ENCODE measurements around the gene TRIM15. TPM values are rescaled to one million over a fixed set of nuclear protein-coding genes. Genes with fewer than 3 reads are reported as not detected.

Gene TRIM15
- total and polyA plus RNA-seq, 8 donors: 0.12 to 0.35 (median 0.19) TPM; not detected in 3

DNA sequence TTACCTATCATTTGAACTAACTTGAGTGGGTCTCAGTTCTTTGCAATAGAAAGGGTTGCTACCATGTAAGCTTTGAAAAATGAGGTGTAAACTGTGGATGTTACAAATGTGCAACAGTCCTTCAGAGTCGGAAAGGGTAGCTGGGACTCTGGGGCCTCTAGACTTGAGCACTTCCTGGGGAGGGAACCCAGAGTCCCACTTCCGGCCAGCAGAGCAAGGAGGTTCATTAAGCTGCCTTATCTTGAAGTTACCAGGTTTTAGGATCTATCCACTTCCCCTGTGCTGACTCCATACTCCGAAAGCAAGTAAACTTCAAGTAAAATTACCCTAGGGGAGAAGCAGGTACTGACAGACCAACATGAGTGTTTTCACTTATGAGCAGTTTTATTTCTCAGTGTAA is 11.8 kb upstream of the TRIM15 start:
- H3K36me3 ChIP-seq: no peaks in the 10 kb centered on the region
- no peaks in the 10 kb centered on the region for H3K27me3 ChIP-seq
- WGBS, 2 donors: 57 to 74% methylated on average over 3 of the region's 3 CpGs
- H3K27ac ChIP-seq: no peak overlapping the region
- FAIRE-seq: no peak
- DNase-seq: no peak
- no peak for ATAC-seq
- peaks cover 0 to 5% (median 0%) of the 10 kb centered on the region in 3 donors for H3K4me1 ChIP-seq
- no peaks in the 10 kb centered on the region for H3K9me3 ChIP-seq
- H3K4me3 ChIP-seq: no peak overlapping the region
- intact Hi-C loops (cut with DNase I): no loop called here
- no peak for TF ChIP-seq CTCF (IDR thresholded peaks at IDR 0.05)

- Histone ChIP-seq H3K36me3 (no peaks in the 10 kb centered on the region), H3K27ac (no peak overlapping the region), H3K27me3 (no peaks in the 10 kb centered on the region), H3K4me3 (no peak overlapping the region), H3K4me1 (peaks cover 0 to 5% (median 0%) of the 10 kb centered on the region in 3 donors), H3K9me3 (no peaks in the 10 kb centered on the region)
- ATAC-seq: no peak
- intact Hi-C loops (cut with DNase I): no loop called here
- 50 to 61% methylated on average over 4 of the region's 4 CpGs for WGBS, 2 donors
- FAIRE-seq: no peak
- no peak for TF ChIP-seq CTCF (IDR thresholded peaks at IDR 0.05)
- DNase-seq: no peak
Observed at GRCh38 chr6:30152016-30152673, 11.2 kb upstream of the TRIM15 start.

DNA sequence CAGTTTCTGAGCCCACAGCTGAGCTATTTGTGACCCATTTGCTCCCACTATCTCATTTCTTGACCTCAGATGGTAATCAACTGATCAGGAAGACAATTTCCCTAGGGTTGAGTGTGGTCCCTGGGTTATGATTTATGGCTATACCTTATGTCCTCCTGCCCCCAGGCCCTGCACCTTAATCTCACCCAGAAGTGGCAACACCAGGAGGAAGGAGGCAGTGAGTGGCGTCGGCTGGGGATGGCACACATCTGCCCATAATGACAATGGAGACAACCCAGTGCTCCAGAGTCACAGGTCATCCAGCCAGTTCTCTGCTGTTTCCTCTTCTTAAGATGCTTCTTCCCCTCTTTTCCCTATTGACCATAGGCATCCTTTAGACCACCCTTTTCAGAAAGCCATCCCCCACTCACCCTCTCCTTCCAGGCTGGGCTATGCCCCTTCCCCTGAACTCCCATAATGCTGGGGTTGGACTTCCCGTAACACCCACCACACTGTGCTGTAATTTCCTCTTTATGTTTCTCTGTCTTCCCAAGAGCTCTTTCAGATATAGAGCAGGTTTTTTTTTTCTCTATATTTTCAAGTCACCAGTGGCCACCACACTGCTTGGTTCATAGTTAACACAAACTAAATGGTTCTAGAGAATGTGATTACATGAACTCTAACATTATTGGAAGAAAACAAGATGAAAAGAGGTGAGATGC is 10.3 kb upstream of the TRIM15 start:
- peaks cover 0 to 5% (median 0%) of the 10 kb centered on the region in 3 donors for H3K4me1 ChIP-seq
- intact Hi-C loops (cut with DNase I): no loop called here
- no peak for TF ChIP-seq CTCF (IDR thresholded peaks at IDR 0.05)
- no peak overlapping the region for H3K27ac ChIP-seq
- DNase-seq: no peak
- H3K4me3 ChIP-seq: no peak overlapping the region
- FAIRE-seq: no peak
- WGBS, 2 donors: 70 to 86% methylated on average over 3 of the region's 3 CpGs
- no peaks in the 10 kb centered on the region for H3K9me3 ChIP-seq
- H3K27me3 ChIP-seq: no peaks in the 10 kb centered on the region
- H3K36me3 ChIP-seq: no peaks in the 10 kb centered on the region
- no peak for ATAC-seq

DNA sequence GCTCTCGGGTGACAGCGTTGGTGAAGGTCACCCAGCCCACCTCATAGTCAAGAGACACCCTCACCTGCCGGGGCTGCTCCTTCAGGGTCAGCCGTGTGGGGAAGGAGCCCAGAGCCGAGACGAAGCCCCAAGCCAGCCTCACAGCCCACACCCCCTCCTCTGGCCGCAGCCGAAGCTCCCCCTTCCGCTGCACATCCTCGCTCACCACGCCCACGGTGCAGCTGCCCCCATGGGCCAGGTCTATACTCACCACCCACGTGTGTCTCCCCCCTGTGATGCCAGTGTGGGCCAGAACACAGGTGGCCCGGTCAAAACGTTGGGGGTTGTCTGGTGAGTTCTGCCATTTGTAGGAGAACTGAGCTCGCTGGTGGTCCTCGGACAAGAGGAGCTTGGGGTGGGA is 9.3 kb upstream of the TRIM15 start:
- Histone ChIP-seq H3K4me3 (no peak overlapping the region), H3K27ac (no peak overlapping the region), H3K4me1 (peaks cover 0 to 5% (median 0%) of the 10 kb centered on the region in 3 donors), H3K27me3 (no peaks in the 10 kb centered on the region), H3K36me3 (no peaks in the 10 kb centered on the region), H3K9me3 (no peaks in the 10 kb centered on the region)
- 66 to 78% methylated on average over 17 of the region's 17 CpGs for WGBS, 2 donors
- no peak for TF ChIP-seq CTCF (IDR thresholded peaks at IDR 0.05)
- FAIRE-seq: no peak
- intact Hi-C loops (cut with DNase I): no loop called here
- DNase-seq: no peak
- ATAC-seq: no peak
